ENCODE results near the gene ATP8A2.

ATP8A2 gene

GRCh38 chr13:26041444-26041843 lies 669.7 kb downstream of the ATP8A2 start:
- Histone ChIP-seq H2AFZ (ENCODE audit: low read length, unreplicated experiment) (no peak overlapping the region), H3K27me3 (ENCODE audit: insufficient read depth, low read length) (0 out of 2 replicates have a peak, but pooled peaks cover 9% of the 10 kb centered on the region), H3K4me3 (ENCODE audit: low read depth, low read length) (no peak overlapping the region), H3K79me2 (ENCODE audit: control insufficient read depth, insufficient read depth, low read length, unreplicated experiment) (no peaks in the 10 kb centered on the region), H3K27ac (ENCODE audit: low read depth, low read length) (no peak overlapping the region), H3K4me1 (ENCODE audit: control insufficient read depth, insufficient read depth, low read length, unreplicated experiment) (no peaks in the 10 kb centered on the region), H3K36me3 (ENCODE audit: insufficient read depth, low read length) (no peaks in the 10 kb centered on the region)

- H2AFZ ChIP-seq (ENCODE audit: low read length, unreplicated experiment) = no peak overlapping the region
- no peaks in the 10 kb centered on the region for H3K4me1 ChIP-seq (ENCODE audit: control insufficient read depth, insufficient read depth, low read length, unreplicated experiment)
- H3K79me2 ChIP-seq (ENCODE audit: control insufficient read depth, insufficient read depth, low read length, unreplicated experiment) = no peaks in the 10 kb centered on the region
- H3K36me3 ChIP-seq (ENCODE audit: insufficient read depth, low read length) = no peaks in the 10 kb centered on the region
- no peak overlapping the region for H3K27ac ChIP-seq (ENCODE audit: low read depth, low read length)
- H3K4me3 ChIP-seq (ENCODE audit: low read depth, low read length) = no peak overlapping the region
- H3K27me3 ChIP-seq (ENCODE audit: insufficient read depth, low read length) = peaks cover 16% of the 10 kb centered on the region; the same call in 1 of the 2 replicates
These were observed 671.0 kb downstream of the ATP8A2 start for GRCh38 chr13:26042785-26043184.

- Histone ChIP-seq H3K4me3 (ENCODE audit: low read depth, low read length) (no peak overlapping the region), H3K27ac (ENCODE audit: low read depth, low read length) (no peak overlapping the region), H3K4me1 (ENCODE audit: control insufficient read depth, insufficient read depth, low read length, unreplicated experiment) (no peaks in the 10 kb centered on the region), H3K36me3 (ENCODE audit: insufficient read depth, low read length) (no peaks in the 10 kb centered on the region), H3K79me2 (ENCODE audit: control insufficient read depth, insufficient read depth, low read length, unreplicated experiment) (no peaks in the 10 kb centered on the region), H3K27me3 (ENCODE audit: insufficient read depth, low read length) (peaks cover 35% of the 10 kb centered on the region), H2AFZ (ENCODE audit: low read length, unreplicated experiment) (no peak overlapping the region)
These were observed 673.4 kb downstream of the ATP8A2 start for GRCh38 chr13:26045142-26045541.

- H3K79me2 ChIP-seq (ENCODE audit: control insufficient read depth, insufficient read depth, low read length, unreplicated experiment) = no peaks in the 10 kb centered on the region
- H3K36me3 ChIP-seq (ENCODE audit: insufficient read depth, low read length) = no peaks in the 10 kb centered on the region
- H3K4me1 ChIP-seq (ENCODE audit: control insufficient read depth, insufficient read depth, low read length, unreplicated experiment) = no peaks in the 10 kb centered on the region
- peaks cover 50% of the 10 kb centered on the region for H3K27me3 ChIP-seq (ENCODE audit: insufficient read depth, low read length)
- H2AFZ ChIP-seq (ENCODE audit: low read length, unreplicated experiment) = no peak overlapping the region
- H3K27ac ChIP-seq (ENCODE audit: low read depth, low read length) = no peak overlapping the region
- H3K4me3 ChIP-seq (ENCODE audit: low read depth, low read length) = no peak overlapping the region
These were observed 674.9 kb downstream of the ATP8A2 start for GRCh38 chr13:26046639-26047038.

GRCh38 chr13:26047040-26047439 lies 675.3 kb downstream of the ATP8A2 start:
- H3K79me2 ChIP-seq (ENCODE audit: control insufficient read depth, insufficient read depth, low read length, unreplicated experiment) = no peaks in the 10 kb centered on the region
- H3K4me3 ChIP-seq (ENCODE audit: low read depth, low read length) = no peak overlapping the region
- no peaks in the 10 kb centered on the region for H3K36me3 ChIP-seq (ENCODE audit: insufficient read depth, low read length)
- H3K27ac ChIP-seq (ENCODE audit: low read depth, low read length) = no peak overlapping the region
- no peak overlapping the region for H2AFZ ChIP-seq (ENCODE audit: low read length, unreplicated experiment)
- H3K4me1 ChIP-seq (ENCODE audit: control insufficient read depth, insufficient read depth, low read length, unreplicated experiment) = no peaks in the 10 kb centered on the region
- peaks cover 54% of the 10 kb centered on the region for H3K27me3 ChIP-seq (ENCODE audit: insufficient read depth, low read length)

GRCh38 chr13:26048741-26049140 lies 677.0 kb downstream of the ATP8A2 start:
- no peak overlapping the region for H3K4me3 ChIP-seq (ENCODE audit: low read depth, low read length)
- H3K79me2 ChIP-seq (ENCODE audit: control insufficient read depth, insufficient read depth, low read length, unreplicated experiment) = no peaks in the 10 kb centered on the region
- peaks cover 62% of the 10 kb centered on the region for H3K27me3 ChIP-seq (ENCODE audit: insufficient read depth, low read length)
- no peaks in the 10 kb centered on the region for H3K36me3 ChIP-seq (ENCODE audit: insufficient read depth, low read length)
- no peak overlapping the region for H3K27ac ChIP-seq (ENCODE audit: low read depth, low read length)
- no peaks in the 10 kb centered on the region for H3K4me1 ChIP-seq (ENCODE audit: control insufficient read depth, insufficient read depth, low read length, unreplicated experiment)
- H2AFZ ChIP-seq (ENCODE audit: low read length, unreplicated experiment) = no peak overlapping the region

- H3K27me3 ChIP-seq (ENCODE audit: insufficient read depth, low read length) = peaks cover 70% of the 10 kb centered on the region
- no peak overlapping the region for H3K27ac ChIP-seq (ENCODE audit: low read depth, low read length)
- H3K4me3 ChIP-seq (ENCODE audit: low read depth, low read length) = peak overlapping the region; percentile 63; the same call in 1 of the 2 replicates
- H3K36me3 ChIP-seq (ENCODE audit: insufficient read depth, low read length) = no peaks in the 10 kb centered on the region
- no peaks in the 10 kb centered on the region for H3K4me1 ChIP-seq (ENCODE audit: control insufficient read depth, insufficient read depth, low read length, unreplicated experiment)
- H2AFZ ChIP-seq (ENCODE audit: low read length, unreplicated experiment) = no peak overlapping the region
- no peaks in the 10 kb centered on the region for H3K79me2 ChIP-seq (ENCODE audit: control insufficient read depth, insufficient read depth, low read length, unreplicated experiment)
These were observed 678.9 kb downstream of the ATP8A2 start for GRCh38 chr13:26050568-26051230.

GRCh38 chr13:26051231-26051656 lies 679.5 kb downstream of the ATP8A2 start:
- no peaks in the 10 kb centered on the region for H3K4me1 ChIP-seq (ENCODE audit: control insufficient read depth, insufficient read depth, low read length, unreplicated experiment)
- H3K27ac ChIP-seq (ENCODE audit: low read depth, low read length) = no peak overlapping the region
- H3K79me2 ChIP-seq (ENCODE audit: control insufficient read depth, insufficient read depth, low read length, unreplicated experiment) = no peaks in the 10 kb centered on the region
- no peak overlapping the region for H2AFZ ChIP-seq (ENCODE audit: low read length, unreplicated experiment)
- H3K4me3 ChIP-seq (ENCODE audit: low read depth, low read length) = peak overlapping the region; percentile 63
- peaks cover 73% of the 10 kb centered on the region for H3K27me3 ChIP-seq (ENCODE audit: insufficient read depth, low read length)
- H3K36me3 ChIP-seq (ENCODE audit: insufficient read depth, low read length) = no peaks in the 10 kb centered on the region

GRCh38 chr13:26051657-26052311 lies 680.0 kb downstream of the ATP8A2 start, which contains the start of gene SHISA2:
SHISA2 (minus strand) TSS chr13:26052016; CDS start chr13:26050975, 1,041 bp downstream.
- Histone ChIP-seq H3K27ac (ENCODE audit: low read depth, low read length) (no peak within 1 kb of the TSS), H3K36me3 (ENCODE audit: insufficient read depth, low read length) (no peaks in the 10 kb centered on the region), H3K27me3 (ENCODE audit: insufficient read depth, low read length) (peaks cover 73% of the 10 kb centered on the region), H3K4me1 (ENCODE audit: control insufficient read depth, insufficient read depth, low read length, unreplicated experiment) (no peaks in the 10 kb centered on the region), H3K4me3 (ENCODE audit: low read depth, low read length) (peak within 1 kb of the TSS; percentile 63), H3K79me2 (ENCODE audit: control insufficient read depth, insufficient read depth, low read length, unreplicated experiment) (no peaks in the 10 kb centered on the region), H2AFZ (ENCODE audit: low read length, unreplicated experiment) (no peak within 1 kb of the TSS)

- Histone ChIP-seq H3K79me2 (ENCODE audit: control insufficient read depth, insufficient read depth, low read length, unreplicated experiment) (no peaks in the 10 kb centered on the region), H3K4me1 (ENCODE audit: control insufficient read depth, insufficient read depth, low read length, unreplicated experiment) (no peaks in the 10 kb centered on the region), H3K27ac (ENCODE audit: low read depth, low read length) (no peak overlapping the region), H2AFZ (ENCODE audit: low read length, unreplicated experiment) (no peak overlapping the region), H3K36me3 (ENCODE audit: insufficient read depth, low read length) (no peaks in the 10 kb centered on the region), H3K27me3 (ENCODE audit: insufficient read depth, low read length) (peaks cover 71% of the 10 kb centered on the region), H3K4me3 (ENCODE audit: low read depth, low read length) (peak overlapping the region; percentile 63; the same call in 1 of the 2 replicates)
These were observed 680.6 kb downstream of the ATP8A2 start for GRCh38 chr13:26052337-26052736.

Measured in ACC112 (cell line).